ENCODE results near the gene LBR. TPM values are rescaled to one million over a fixed set of nuclear protein-coding genes. Genes with fewer than 3 reads are reported as not detected.

Gene LBR
- total and polyA plus RNA-seq, 2 experiments from 2014 or later, result 50.6 to 91.3 TPM

GRCh38 chr1:225460021-225460736 lies 32.3 kb upstream of the LBR start:
- no peak overlapping the region for H3K4me3 Mint-ChIP-seq
- H3K4me1 ChIP-seq (ENCODE audit: insufficient read depth), result peaks cover 29% of the 10 kb centered on the region
- ATAC-seq (peak; percentile 11), DNase-seq (ENCODE audit: low spot score) (peak; percentile 24)
- TF ChIP-seq, protein P1, sequence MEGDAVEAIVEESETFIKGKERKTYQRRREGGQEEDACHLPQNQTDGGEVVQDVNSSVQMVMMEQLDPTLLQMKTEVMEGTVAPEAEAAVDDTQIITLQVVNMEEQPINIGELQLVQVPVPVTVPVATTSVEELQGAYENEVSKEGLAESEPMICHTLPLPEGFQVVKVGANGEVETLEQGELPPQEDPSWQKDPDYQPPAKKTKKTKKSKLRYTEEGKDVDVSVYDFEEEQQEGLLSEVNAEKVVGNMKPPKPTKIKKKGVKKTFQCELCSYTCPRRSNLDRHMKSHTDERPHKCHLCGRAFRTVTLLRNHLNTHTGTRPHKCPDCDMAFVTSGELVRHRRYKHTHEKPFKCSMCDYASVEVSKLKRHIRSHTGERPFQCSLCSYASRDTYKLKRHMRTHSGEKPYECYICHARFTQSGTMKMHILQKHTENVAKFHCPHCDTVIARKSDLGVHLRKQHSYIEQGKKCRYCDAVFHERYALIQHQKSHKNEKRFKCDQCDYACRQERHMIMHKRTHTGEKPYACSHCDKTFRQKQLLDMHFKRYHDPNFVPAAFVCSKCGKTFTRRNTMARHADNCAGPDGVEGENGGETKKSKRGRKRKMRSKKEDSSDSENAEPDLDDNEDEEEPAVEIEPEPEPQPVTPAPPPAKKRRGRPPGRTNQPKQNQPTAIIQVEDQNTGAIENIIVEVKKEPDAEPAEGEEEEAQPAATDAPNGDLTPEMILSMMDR (conservative IDR thresholded peaks at IDR 0.05; ENCODE audit: low read depth in 2 of 2), result no peak
- no peak overlapping the region for H3K27ac ChIP-seq (ENCODE audit: low read depth)
- H3K27ac Mint-ChIP-seq, result no peak overlapping the region; the same call in 1 of the 2 replicates
- H3K9me3 Mint-ChIP-seq, result peaks cover 7% of the 10 kb centered on the region; the same call in 2 of the 3 replicates
- H3K36me3 Mint-ChIP-seq (ENCODE audit: low read depth), result no peaks in the 10 kb centered on the region
- 0 out of 2 replicates have a peak, but pooled peaks cover 4% of the 10 kb centered on the region for H3K9me2 ChIP-seq (ENCODE audit: insufficient read depth)
- H3F3A ChIP-seq (replicated peaks; ENCODE audit: low read depth), result peaks cover 2% of the 10 kb centered on the region; the same call in 1 of the 2 replicates
- no peak overlapping the region for H2AFZ ChIP-seq
- no peaks in the 10 kb centered on the region for H3K36me3 ChIP-seq (ENCODE audit: insufficient read depth)
- H3K4me1 Mint-ChIP-seq, result peaks cover 46% of the 10 kb centered on the region
- H3K27me3 ChIP-seq (ENCODE audit: insufficient read depth), result no peaks in the 10 kb centered on the region
- H3K27me3 Mint-ChIP-seq (ENCODE audit: insufficient read depth, low read depth, poor library complexity), result peaks cover 17% of the 10 kb centered on the region
- no peaks in the 10 kb centered on the region for H4K20me1 ChIP-seq (replicated peaks; ENCODE audit: insufficient read depth)
- H3K4me3 ChIP-seq, result no peak overlapping the region
- H3K4me2 ChIP-seq, result 0 out of 2 replicates have a peak overlapping the region, but pooled peaks have one; percentile 26
- no peaks in the 10 kb centered on the region for H3K79me2 ChIP-seq (replicated peaks; ENCODE audit: insufficient read depth)

- Mint-ChIP-seq H3K9me3 (peaks cover 7% of the 10 kb centered on the region), H3K36me3 (ENCODE audit: low read depth) (no peaks in the 10 kb centered on the region), H3K27ac (no peak overlapping the region), H3K4me1 (peaks cover 29% of the 10 kb centered on the region), H3K27me3 (ENCODE audit: insufficient read depth, low read depth, poor library complexity) (peaks cover 13% of the 10 kb centered on the region), H3K4me3 (no peak overlapping the region)
- no peaks in the 10 kb centered on the region for H3K36me3 ChIP-seq (ENCODE audit: insufficient read depth)
- H3K4me3 ChIP-seq, result no peak overlapping the region
- H3K4me2 ChIP-seq, result no peak overlapping the region
- H3F3A ChIP-seq (replicated peaks; ENCODE audit: low read depth), result no peaks in the 10 kb centered on the region
- no peaks in the 10 kb centered on the region for H3K27me3 ChIP-seq (ENCODE audit: insufficient read depth)
- H4K20me1 ChIP-seq (replicated peaks; ENCODE audit: insufficient read depth), result no peaks in the 10 kb centered on the region
- H3K79me2 ChIP-seq (replicated peaks; ENCODE audit: insufficient read depth), result no peaks in the 10 kb centered on the region
- H3K4me1 ChIP-seq (ENCODE audit: insufficient read depth), result peaks cover 17% of the 10 kb centered on the region
- 0 out of 2 replicates have a peak, but pooled peaks cover 4% of the 10 kb centered on the region for H3K9me2 ChIP-seq (ENCODE audit: insufficient read depth)
- no peak overlapping the region for H3K27ac ChIP-seq (ENCODE audit: low read depth)
- no peak overlapping the region for H2AFZ ChIP-seq
- ATAC-seq (no peak), DNase-seq (ENCODE audit: low spot score) (no peak)
- no peak for TF ChIP-seq ZNF114 (CRISPR knock-in tag; IDR thresholded peaks at IDR 0.05)
- TF ChIP-seq ZNF462 (CRISPR knock-in tag; IDR thresholded peaks at IDR 0.05), result no peak
- no peak for TF ChIP-seq EZH2 (IDR thresholded peaks at IDR 0.05; ENCODE audit: low read depth, unreplicated experiment)
- TF ChIP-seq STAT1 (IDR thresholded peaks at IDR 0.05; ENCODE audit: unreplicated experiment), result no peak
- TF ChIP-seq ZNF331 (CRISPR knock-in tag; IDR thresholded peaks at IDR 0.05; ENCODE audit: low read depth), result no peak
- no peak for TF ChIP-seq CREB1 (CRISPR knock-in tag; IDR thresholded peaks at IDR 0.05; ENCODE audit: low read depth)
- TF ChIP-seq NANOG (IDR thresholded peaks at IDR 0.05; ENCODE audit: borderline replicate concordance), result no peak
- no peak for TF ChIP-seq POLR2AphosphoS5 (IDR thresholded peaks at IDR 0.05; ENCODE audit: low read depth)
- no peak for TF ChIP-seq EZH2phosphoT487 (IDR thresholded peaks at IDR 0.05; ENCODE audit: unreplicated experiment)
- TF ChIP-seq, protein P1 (conservative IDR thresholded peaks at IDR 0.05; ENCODE audit: low read depth in 2 of 2), result no peak
Measured at GRCh38 chr1:225458222-225458631, 30.4 kb upstream of the LBR start.

All from GM23338 (cell line).